Skeletal muscle tissue (tissue), 4 donors: ENCODE measurements around the gene DAG1. TPM values are rescaled to one million over a fixed set of nuclear protein-coding genes. Genes with fewer than 3 reads are reported as not detected.

Experiments
- H3K27ac ChIP-seq: one replicate; pipeline ENCODE4 v1.7.0; 2013; ENCODE audit warnings: mild to moderate bottlenecking, low read depth, low read length, inconsistent platforms
- H3K27me3 ChIP-seq, 3 donors: one replicate each; pipeline ENCODE4 v1.7.0; 2013; ENCODE audit warnings: low read length in 3 of 3; ENCODE audit not compliant: control insufficient read depth in 3 of 3, insufficient read depth in 3 of 3
- H3K36me3 ChIP-seq, 3 donors: one replicate each; pipeline ENCODE4 v1.7.0; 2013; ENCODE audit warnings: low read length in 3 of 3; ENCODE audit not compliant: control insufficient read depth in 3 of 3, insufficient read depth in 3 of 3
- H3K4me1 ChIP-seq, 3 donors: one replicate each; pipeline ENCODE4 v1.7.0; 2013; ENCODE audit warnings: low read length in 3 of 3, mild to moderate bottlenecking in 3 of 3; ENCODE audit not compliant: control insufficient read depth in 3 of 3, insufficient read depth in 3 of 3
- H3K4me3 ChIP-seq, 3 donors: one replicate each; pipeline ENCODE4 v1.7.0; 2013; ENCODE audit warnings: low read length in 3 of 3
- H3K9ac ChIP-seq, 3 donors: one replicate each; pipeline ENCODE4 v1.7.0; 2013; ENCODE audit warnings: low read length in 3 of 3, mild to moderate bottlenecking in 3 of 3, moderate library complexity in 2 of 3, low read depth in 1 of 3
- H3K9me3 ChIP-seq, 3 donors: one replicate each; pipeline ENCODE4 v1.7.0; 2013; ENCODE audit warnings: low read length in 3 of 3; ENCODE audit not compliant: control insufficient read depth in 3 of 3
- total RNA-seq: library from RNA; depleted of rRNA; stranded (reverse); fragments of >200 nt; gene quantifications from one replicate; pipeline ENCODE4 v1.2.3, GENCODE V29; 2014
- donor health status: Osteomylitis.

DAG1 gene
- total RNA-seq, 1 donor from 2014 or later: 77.2 TPM

DNA sequence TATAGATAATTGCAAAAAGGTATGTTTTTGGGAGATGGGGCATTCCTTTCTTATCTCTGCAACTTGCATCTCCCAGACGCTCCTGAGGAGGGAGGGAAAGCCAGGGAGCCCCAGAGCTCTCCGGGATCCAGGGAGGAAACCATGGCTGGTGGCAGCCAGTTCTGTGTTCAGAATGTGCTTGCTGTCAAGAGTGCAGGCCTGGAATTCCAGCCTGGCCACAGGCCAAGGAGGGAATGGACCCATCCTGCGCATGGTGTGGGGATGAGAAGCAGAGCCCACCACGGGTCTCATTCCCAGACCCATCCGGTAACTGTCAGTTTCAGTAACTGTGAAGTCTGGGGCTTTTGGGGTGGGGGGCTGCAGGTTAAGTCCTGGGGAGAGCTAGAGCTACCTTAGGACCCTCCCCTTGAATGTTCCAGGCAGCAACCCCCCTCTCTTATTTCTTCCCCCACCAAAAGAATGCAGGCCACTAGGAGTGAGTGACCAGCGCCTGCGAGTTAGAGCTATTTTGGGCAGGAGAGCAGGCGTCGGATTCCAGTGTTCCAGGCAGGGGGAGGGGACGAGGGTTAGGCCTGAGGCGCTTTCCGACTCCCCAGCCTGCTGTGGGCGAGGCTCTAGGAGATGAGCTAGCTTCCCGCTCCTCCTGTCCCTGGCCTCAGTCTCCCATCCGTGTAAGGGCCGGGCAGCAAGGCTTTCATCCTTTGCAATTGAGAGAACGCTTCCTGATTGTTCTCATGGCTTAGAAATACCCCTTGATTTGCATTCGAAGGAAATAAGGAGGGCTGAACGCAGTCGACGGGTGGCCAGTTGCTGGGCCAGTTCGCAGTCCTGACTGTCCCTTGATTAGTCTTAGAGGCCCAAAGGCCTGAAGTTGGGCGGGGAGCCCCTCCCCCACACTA lies 781 bp upstream of the DAG1 start:
- H3K27ac ChIP-seq: peak overlapping the region; percentile 99
- peaks cover 25 to 34% (median 27%) of the 10 kb centered on the region in 3 donors for H3K4me1 ChIP-seq
- no peaks in the 10 kb centered on the region for H3K9me3 ChIP-seq

DNA sequence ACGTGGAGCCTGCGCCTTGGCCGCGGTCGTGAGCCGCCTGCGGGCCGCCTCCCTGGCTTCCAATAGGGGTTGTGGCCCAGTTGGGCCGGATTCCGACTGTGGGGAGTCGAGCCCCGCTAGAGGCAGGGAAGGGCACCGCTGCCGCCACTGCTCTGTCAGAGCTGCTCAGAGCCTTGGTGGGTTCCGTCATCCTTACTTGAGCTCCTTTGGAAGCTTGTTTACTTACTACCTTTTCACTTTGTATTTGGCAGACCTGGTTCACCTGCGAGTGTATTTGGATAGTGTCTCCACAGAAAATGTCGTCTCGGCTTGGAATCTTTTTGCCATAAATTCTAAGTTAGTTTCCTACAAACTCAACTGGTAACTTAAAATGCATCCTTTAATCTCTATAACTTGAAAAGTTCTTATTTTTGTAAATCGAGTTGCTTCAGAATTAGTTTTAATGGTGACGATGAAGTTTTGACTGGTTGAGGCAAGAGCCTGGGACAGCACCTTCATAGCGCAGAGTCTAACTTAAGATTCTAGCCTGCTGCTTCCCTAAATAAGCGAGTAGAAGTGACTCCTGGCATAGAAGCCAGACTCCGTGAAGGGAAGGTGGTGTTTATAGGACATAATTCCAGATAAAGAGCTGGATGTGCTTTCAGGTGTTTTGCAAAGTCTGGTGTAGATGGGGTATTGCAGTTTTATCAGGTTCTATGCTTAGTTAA lies 800 bp downstream of the DAG1 start:
- Histone ChIP-seq H3K4me1 (peaks cover 25 to 29% (median 27%) of the 10 kb centered on the region in 3 donors), H3K36me3 (peaks cover 0 to 2% (median 0%) of the 10 kb centered on the region in 3 donors), H3K4me3 (peak overlapping the region; percentile 72 to 91 (median 86)), H3K27ac (peak overlapping the region; percentile 99), H3K27me3 (no peaks in the 10 kb centered on the region), H3K9me3 (no peaks in the 10 kb centered on the region), H3K9ac (peak overlapping the region; percentile 76 to 97 (median 94))

More for the DNA sequence above, 781 bp upstream of the DAG1 start:
- Histone ChIP-seq H3K9ac (peak overlapping the region; percentile 88 to 92 (median 92)), H3K4me3 (peak overlapping the region; percentile 67 to 88 (median 78)), H3K27me3 (no peaks in the 10 kb centered on the region), H3K36me3 (peaks cover 0 to 2% (median 0%) of the 10 kb centered on the region in 3 donors)

DNA sequence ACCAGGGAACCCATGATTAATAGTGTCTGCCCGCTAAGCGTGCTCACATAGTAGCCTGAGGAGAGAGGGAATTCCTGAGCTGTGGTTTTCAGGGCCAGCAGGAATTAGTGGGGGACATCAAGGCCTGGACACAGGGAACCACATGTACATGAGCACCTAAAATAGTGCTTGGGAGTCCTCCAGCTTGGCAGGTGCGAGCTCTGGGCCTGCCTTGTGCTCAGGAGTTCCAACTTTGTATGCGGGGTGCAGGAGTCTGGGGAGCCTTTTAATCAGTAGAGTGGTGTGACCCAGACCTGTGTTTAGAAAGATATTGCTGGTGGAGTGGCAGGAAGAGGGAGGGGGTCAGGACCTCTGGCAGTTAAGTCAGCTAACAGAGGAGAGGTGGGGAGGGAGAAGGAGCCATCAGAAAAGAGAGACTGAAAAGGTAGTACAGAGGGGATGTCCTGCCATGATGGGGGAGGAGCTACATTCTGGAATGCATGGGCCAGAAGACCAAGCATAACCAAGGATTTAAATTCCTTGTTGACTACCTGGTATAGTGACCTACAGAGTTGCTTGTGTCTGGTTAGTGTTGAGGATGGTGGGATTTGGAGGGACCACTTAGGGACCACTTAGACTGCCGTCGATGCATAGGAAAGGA lies 1.9 kb downstream of the DAG1 start:
- no peaks in the 10 kb centered on the region for H3K27me3 ChIP-seq
- peak overlapping the region; percentile 72 to 91 (median 86) for H3K4me3 ChIP-seq
- peaks cover 0 to 5% (median 0%) of the 10 kb centered on the region in 3 donors for H3K36me3 ChIP-seq
- H3K9ac ChIP-seq: peak overlapping the region; percentile 76 to 97 (median 94)
- peaks cover 27 to 29% (median 29%) of the 10 kb centered on the region in 3 donors for H3K4me1 ChIP-seq
- H3K27ac ChIP-seq: peak overlapping the region; percentile 99
- no peaks in the 10 kb centered on the region for H3K9me3 ChIP-seq

GRCh38 chr3:49476563-49476962 lies 6.5 kb downstream of the DAG1 start:
- peaks cover 3 to 10% (median 6%) of the 10 kb centered on the region in 3 donors for H3K36me3 ChIP-seq
- H3K27ac ChIP-seq: no peak overlapping the region
- H3K4me3 ChIP-seq: no peak overlapping the region
- H3K9me3 ChIP-seq: no peaks in the 10 kb centered on the region
- no peak overlapping the region for H3K9ac ChIP-seq
- peaks cover 7 to 15% (median 11%) of the 10 kb centered on the region in 3 donors for H3K4me1 ChIP-seq
- H3K27me3 ChIP-seq: no peaks in the 10 kb centered on the region

DNA sequence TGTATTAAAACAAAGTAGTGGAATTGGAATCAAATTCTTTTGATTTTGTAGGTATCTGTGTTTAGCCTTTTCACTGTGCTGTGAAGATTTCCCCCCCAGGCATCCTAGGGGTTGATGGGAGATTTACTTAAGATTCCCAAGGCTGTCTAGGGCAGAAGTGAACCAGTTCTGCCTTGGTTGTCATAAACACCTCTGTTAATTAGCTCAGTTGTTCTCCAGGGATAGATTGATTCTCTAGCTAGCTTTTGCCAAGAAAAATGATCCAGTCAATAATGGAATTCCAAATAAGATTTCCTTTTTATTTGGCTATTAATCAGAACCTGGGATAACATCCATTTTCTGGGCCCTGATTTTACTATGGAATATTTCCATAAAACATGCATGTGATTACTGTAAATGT lies 12.7 kb downstream of the DAG1 start:
- H3K4me3 ChIP-seq: no peak overlapping the region
- no peaks in the 10 kb centered on the region for H3K9me3 ChIP-seq
- no peaks in the 10 kb centered on the region for H3K27me3 ChIP-seq
- no peak overlapping the region for H3K9ac ChIP-seq
- H3K4me1 ChIP-seq: peaks cover 26 to 47% (median 31%) of the 10 kb centered on the region in 3 donors
- peaks cover 0 to 5% (median 3%) of the 10 kb centered on the region in 3 donors for H3K36me3 ChIP-seq
- H3K27ac ChIP-seq: peak overlapping the region; percentile 56

DNA sequence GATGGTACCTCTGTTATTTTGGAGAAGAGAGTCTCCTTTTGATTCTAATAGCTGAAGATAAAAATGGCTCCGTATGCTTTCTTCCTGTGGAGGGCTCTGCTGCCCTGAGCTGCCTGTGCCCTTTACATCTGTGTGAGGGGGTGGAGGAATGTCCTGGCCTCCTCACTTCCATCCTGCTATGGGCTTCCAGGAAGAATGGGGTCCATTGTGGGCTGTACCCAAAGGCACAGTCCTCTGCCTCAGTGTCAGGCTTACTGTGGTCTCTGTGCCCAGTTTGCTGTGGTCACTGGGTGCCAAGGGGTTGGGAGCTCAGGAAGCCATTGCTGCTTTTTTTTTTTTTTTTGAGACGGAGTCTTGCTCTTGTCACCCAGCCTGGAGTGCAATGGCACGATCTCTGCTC lies 14.4 kb downstream of the DAG1 start:
- peak overlapping the region in 1 of 3 donors; percentile 13 for H3K9ac ChIP-seq
- peaks cover 0 to 13% (median 10%) of the 10 kb centered on the region in 3 donors for H3K36me3 ChIP-seq
- peaks cover 26 to 50% (median 31%) of the 10 kb centered on the region in 3 donors for H3K4me1 ChIP-seq
- H3K27me3 ChIP-seq: no peaks in the 10 kb centered on the region
- H3K27ac ChIP-seq: peak overlapping the region; percentile 56
- peak overlapping the region in 1 of 3 donors; percentile 14 for H3K4me3 ChIP-seq
- H3K9me3 ChIP-seq: no peaks in the 10 kb centered on the region

- Histone ChIP-seq H3K27ac (no peak overlapping the region), H3K36me3 (peaks cover 2 to 11% (median 9%) of the 10 kb centered on the region in 3 donors), H3K4me1 (peaks cover 15 to 30% (median 25%) of the 10 kb centered on the region in 3 donors), H3K9me3 (no peaks in the 10 kb centered on the region), H3K4me3 (no peak overlapping the region), H3K27me3 (no peaks in the 10 kb centered on the region), H3K9ac (no peak overlapping the region)
Measured at GRCh38 chr3:49489247-49489646, 19.2 kb downstream of the DAG1 start.

DNA sequence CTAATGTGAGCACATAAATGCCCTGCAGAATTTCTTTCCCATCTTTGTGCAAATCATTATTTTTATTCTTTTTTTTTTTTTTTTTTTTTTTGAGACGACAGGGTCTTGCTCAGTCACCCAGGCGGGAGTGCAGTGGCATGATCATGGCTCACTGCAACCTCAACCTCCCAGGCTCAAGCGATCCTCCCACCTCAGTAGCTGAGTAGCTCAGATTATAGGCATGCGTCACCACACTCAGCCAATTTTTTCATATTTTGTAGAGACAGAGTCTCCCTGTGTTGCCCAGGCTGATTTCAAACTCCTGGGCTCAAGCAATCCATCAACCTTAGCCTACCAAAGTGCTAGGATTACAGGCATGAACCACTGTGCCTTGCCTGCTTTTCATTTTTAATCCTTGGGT lies 22.9 kb downstream of the DAG1 start:
- Histone ChIP-seq H3K36me3 (peaks cover 2 to 11% (median 8%) of the 10 kb centered on the region in 3 donors), H3K4me1 (peaks cover 12 to 16% (median 14%) of the 10 kb centered on the region in 3 donors), H3K9ac (no peak overlapping the region), H3K27ac (no peak overlapping the region), H3K9me3 (no peaks in the 10 kb centered on the region), H3K27me3 (no peaks in the 10 kb centered on the region), H3K4me3 (no peak overlapping the region)

DNA sequence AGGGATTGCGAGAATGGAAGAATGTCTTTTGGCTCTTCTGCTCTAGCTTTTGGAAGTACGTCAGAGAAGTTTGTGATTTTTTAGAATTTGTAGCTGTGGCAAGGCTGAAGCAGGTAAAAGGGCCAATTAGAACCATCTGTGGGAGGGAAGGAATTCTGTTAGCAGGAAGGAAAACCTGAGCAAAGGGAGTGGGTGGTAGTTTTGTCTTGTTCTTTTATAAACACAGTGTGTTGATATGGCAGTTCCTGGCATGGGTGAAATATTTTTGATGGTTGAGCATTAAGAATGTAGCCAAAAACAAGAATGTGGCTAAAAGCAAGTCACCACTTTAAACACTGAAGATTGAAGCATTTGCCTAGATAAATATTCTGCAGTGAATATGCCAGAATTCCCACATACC lies 23.8 kb downstream of the DAG1 start:
- Histone ChIP-seq H3K4me1 (peaks cover 18 to 24% (median 21%) of the 10 kb centered on the region in 3 donors), H3K9me3 (no peaks in the 10 kb centered on the region), H3K4me3 (no peak overlapping the region), H3K27ac (peak overlapping the region; percentile 4), H3K36me3 (peaks cover 2 to 5% (median 4%) of the 10 kb centered on the region in 3 donors), H3K9ac (peak overlapping the region in 2 of 3 donors; percentile 1 to 28), H3K27me3 (no peaks in the 10 kb centered on the region)
